Endothelial cell (in vitro differentiated cells): ENCODE results near the gene EIF4E1B. TPM values are rescaled to one million over a fixed set of nuclear protein-coding genes. Genes with fewer than 3 reads are reported as not detected.

ENCODE experiments used
- DNase-seq: peaks from one replicate; pipeline ENCODE4 v3.0.0; 2021; ENCODE audit warnings: low spot score
- H3K27ac Mint-ChIP-seq: one replicate; pipeline ENCODE4 v1.8.0; 2021; ENCODE audit warnings: mixed read lengths, inconsistent platforms; ENCODE audit not compliant: unreplicated experiment
- H3K27me3 Mint-ChIP-seq: one replicate; pipeline ENCODE4 v1.8.0; 2021; ENCODE audit warnings: mild to moderate bottlenecking, moderate library complexity, mixed read lengths, inconsistent platforms; ENCODE audit not compliant: unreplicated experiment
- H3K36me3 Mint-ChIP-seq: one replicate; pipeline ENCODE4 v1.8.0; 2021; ENCODE audit warnings: mild to moderate bottlenecking, low read depth, mixed read lengths, inconsistent platforms; ENCODE audit not compliant: unreplicated experiment
- H3K4me1 Mint-ChIP-seq: one replicate; pipeline ENCODE4 v1.8.0; 2021; ENCODE audit warnings: mild to moderate bottlenecking, mixed read lengths, inconsistent platforms; ENCODE audit not compliant: unreplicated experiment
- H3K4me3 Mint-ChIP-seq: one replicate; pipeline ENCODE4 v1.8.0; 2021; ENCODE audit warnings: mild to moderate bottlenecking, mixed read lengths, inconsistent platforms; ENCODE audit not compliant: unreplicated experiment
- H3K9me3 Mint-ChIP-seq: one replicate; pipeline ENCODE4 v1.8.0; 2021; ENCODE audit warnings: mixed read lengths, inconsistent platforms; ENCODE audit not compliant: unreplicated experiment
- total RNA-seq: library from RNA; stranded (reverse); fragmentation: NEBNext Ultra II Directional; extraction: Animal tissue kit (Norgen Biotek cat#: 25700); gene quantifications from one replicate; pipeline ENCODE4 v1.2.1, GENCODE V29; 2021; ENCODE audit not compliant: unreplicated experiment
- TF ChIP-seq, protein P1 (sequence below): fragments of 200-600 bp; sonication (generic); IDR thresholded peaks from one replicate; pipeline ENCODE4 v1.5.0; 2021; ENCODE audit warnings: antibody characterized with exemption; ENCODE audit not compliant: unreplicated experiment

The EIF4E1B gene
- total RNA-seq, 1 donor from 2014 or later = 0.54 TPM

DNA sequence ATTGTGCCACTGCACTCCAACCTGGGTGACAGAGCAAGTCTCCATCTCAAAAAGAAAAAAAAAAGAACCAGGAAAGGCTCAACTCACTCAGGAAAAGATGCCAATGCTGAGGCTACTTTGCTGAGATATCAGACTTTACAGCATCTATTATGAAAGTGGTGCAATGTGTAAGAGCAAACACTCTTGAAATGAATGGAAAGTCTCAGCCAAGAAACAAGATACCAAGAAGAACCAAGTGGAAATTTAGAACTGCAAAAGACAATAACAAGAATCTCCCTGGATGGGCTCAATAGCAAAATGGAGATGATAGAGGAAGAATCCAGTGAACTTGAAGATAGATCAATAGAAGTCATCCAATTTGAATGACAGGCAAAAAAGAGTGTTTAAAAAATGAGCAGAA, 54.5 kb downstream of the EIF4E1B start:
- Mint-ChIP-seq H3K27me3 (no peaks in the 10 kb centered on the region), H3K27ac (no peak overlapping the region), H3K36me3 (no peaks in the 10 kb centered on the region), H3K4me3 (no peak overlapping the region), H3K9me3 (no peaks in the 10 kb centered on the region), H3K4me1 (no peaks in the 10 kb centered on the region)
- no peak for DNase-seq
- TF ChIP-seq, protein P1, sequence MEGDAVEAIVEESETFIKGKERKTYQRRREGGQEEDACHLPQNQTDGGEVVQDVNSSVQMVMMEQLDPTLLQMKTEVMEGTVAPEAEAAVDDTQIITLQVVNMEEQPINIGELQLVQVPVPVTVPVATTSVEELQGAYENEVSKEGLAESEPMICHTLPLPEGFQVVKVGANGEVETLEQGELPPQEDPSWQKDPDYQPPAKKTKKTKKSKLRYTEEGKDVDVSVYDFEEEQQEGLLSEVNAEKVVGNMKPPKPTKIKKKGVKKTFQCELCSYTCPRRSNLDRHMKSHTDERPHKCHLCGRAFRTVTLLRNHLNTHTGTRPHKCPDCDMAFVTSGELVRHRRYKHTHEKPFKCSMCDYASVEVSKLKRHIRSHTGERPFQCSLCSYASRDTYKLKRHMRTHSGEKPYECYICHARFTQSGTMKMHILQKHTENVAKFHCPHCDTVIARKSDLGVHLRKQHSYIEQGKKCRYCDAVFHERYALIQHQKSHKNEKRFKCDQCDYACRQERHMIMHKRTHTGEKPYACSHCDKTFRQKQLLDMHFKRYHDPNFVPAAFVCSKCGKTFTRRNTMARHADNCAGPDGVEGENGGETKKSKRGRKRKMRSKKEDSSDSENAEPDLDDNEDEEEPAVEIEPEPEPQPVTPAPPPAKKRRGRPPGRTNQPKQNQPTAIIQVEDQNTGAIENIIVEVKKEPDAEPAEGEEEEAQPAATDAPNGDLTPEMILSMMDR = no peak

- H3K4me1 Mint-ChIP-seq = peaks cover 3% of the 10 kb centered on the region
- no peaks in the 10 kb centered on the region for H3K9me3 Mint-ChIP-seq
- no peak for DNase-seq
- H3K4me3 Mint-ChIP-seq = no peak overlapping the region
- peaks cover 6% of the 10 kb centered on the region for H3K27me3 Mint-ChIP-seq
- no peak overlapping the region for H3K27ac Mint-ChIP-seq
- H3K36me3 Mint-ChIP-seq = no peaks in the 10 kb centered on the region
- TF ChIP-seq, protein P1 = no peak
Observed at GRCh38 chr5:176687247-176687646, 56.8 kb downstream of the EIF4E1B start.

- Mint-ChIP-seq H3K36me3 (no peaks in the 10 kb centered on the region), H3K4me3 (no peak overlapping the region), H3K27ac (no peak overlapping the region), H3K4me1 (peaks cover 8% of the 10 kb centered on the region), H3K27me3 (peaks cover 7% of the 10 kb centered on the region), H3K9me3 (no peaks in the 10 kb centered on the region)
- TF ChIP-seq, protein P1 = no peak
- no peak for DNase-seq
Observed at GRCh38 chr5:176687881-176688280, 57.4 kb downstream of the EIF4E1B start.

DNA sequence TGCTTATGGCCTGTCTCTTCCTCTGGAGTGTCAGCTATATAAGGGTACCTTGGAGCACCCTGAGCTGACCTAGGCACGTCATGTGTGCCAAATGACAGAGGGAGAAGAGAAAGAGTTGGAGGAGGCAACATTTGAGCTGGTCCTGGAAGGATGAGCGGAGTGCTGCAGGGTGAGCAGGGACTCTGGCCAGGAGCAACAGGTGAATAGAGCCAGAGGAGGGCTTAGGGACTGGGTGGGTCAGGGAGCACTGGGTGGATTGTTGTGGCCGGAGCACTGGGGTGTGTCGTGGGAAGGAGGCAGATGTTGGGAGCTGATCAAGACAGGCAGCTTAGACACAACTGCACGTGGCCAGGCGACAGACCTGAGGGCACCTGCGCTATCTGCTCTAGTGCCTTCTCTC, 60.4 kb downstream of the EIF4E1B start:
- DNase-seq = no peak
- peaks cover 19% of the 10 kb centered on the region for H3K4me1 Mint-ChIP-seq
- TF ChIP-seq, protein P1 = no peak
- peaks cover 21% of the 10 kb centered on the region for H3K27me3 Mint-ChIP-seq
- H3K9me3 Mint-ChIP-seq = no peaks in the 10 kb centered on the region
- H3K4me3 Mint-ChIP-seq = no peak overlapping the region
- H3K27ac Mint-ChIP-seq = peak overlapping the region; percentile 31
- H3K36me3 Mint-ChIP-seq = no peaks in the 10 kb centered on the region

GRCh38 chr5:176691524-176691923, 61.0 kb downstream of the EIF4E1B start:
- Mint-ChIP-seq H3K4me3 (no peak overlapping the region), H3K4me1 (peaks cover 19% of the 10 kb centered on the region), H3K36me3 (no peaks in the 10 kb centered on the region), H3K9me3 (no peaks in the 10 kb centered on the region), H3K27me3 (peaks cover 21% of the 10 kb centered on the region), H3K27ac (no peak overlapping the region)
- no peak for DNase-seq
- TF ChIP-seq, protein P1 = no peak
